Measurements from ENCODE around the gene WHRN.

WHRN gene

DNA sequence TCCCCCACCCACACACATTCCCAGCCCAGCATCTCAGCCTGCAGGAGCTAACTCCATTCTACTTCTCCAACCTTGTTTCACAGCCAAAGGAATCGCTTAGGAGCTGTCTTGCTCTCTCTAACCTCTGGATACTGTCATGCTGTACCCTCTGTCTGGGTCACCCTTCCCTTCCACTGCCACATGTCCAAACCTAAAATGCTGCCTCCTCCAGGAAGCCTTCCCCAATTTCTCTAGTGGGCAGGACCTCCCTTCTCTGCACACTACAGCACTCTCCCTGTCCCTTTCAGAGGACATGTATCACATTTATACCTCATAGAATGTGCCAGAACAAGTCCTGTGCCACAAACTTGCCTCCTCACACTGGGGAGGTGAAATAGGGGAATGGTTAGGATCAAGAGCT is 30.8 kb downstream of the WHRN start:
- in situ Hi-C loops (cut with MboI; ENCODE audit: low pct_unique_long_range_greater_than_20kb, low sequenced_read_pairs, unreplicated experiment), result no loop called here
- TF ChIP-seq, protein P1, sequence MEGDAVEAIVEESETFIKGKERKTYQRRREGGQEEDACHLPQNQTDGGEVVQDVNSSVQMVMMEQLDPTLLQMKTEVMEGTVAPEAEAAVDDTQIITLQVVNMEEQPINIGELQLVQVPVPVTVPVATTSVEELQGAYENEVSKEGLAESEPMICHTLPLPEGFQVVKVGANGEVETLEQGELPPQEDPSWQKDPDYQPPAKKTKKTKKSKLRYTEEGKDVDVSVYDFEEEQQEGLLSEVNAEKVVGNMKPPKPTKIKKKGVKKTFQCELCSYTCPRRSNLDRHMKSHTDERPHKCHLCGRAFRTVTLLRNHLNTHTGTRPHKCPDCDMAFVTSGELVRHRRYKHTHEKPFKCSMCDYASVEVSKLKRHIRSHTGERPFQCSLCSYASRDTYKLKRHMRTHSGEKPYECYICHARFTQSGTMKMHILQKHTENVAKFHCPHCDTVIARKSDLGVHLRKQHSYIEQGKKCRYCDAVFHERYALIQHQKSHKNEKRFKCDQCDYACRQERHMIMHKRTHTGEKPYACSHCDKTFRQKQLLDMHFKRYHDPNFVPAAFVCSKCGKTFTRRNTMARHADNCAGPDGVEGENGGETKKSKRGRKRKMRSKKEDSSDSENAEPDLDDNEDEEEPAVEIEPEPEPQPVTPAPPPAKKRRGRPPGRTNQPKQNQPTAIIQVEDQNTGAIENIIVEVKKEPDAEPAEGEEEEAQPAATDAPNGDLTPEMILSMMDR (IDR thresholded peaks at IDR 0.05; ENCODE audit: extremely low read depth, insufficient read depth, missing control alignments), result no peak
- no peak for DNase-seq (ENCODE audit: low spot score)

DNA sequence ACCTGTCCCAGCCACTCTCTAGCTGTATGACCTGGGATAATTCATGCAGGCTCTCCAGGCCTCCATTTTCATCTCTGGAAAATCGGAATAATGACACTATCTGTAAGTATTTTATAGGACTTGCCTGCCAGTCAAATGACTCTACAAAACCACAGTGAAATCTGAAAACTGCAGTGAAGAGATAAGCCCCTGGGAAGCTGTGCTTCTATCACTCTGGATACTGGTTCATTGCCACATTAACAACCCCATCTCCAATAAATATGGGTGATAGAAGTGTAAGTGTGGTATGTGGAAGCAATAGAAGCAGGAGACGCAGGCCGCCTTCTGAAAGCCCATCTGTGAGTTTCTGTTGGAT is 31.8 kb downstream of the WHRN start:
- TF ChIP-seq, protein P1 (IDR thresholded peaks at IDR 0.05; ENCODE audit: extremely low read depth, insufficient read depth, missing control alignments), result no peak
- no peak for DNase-seq (ENCODE audit: low spot score)
- in situ Hi-C loops (cut with MboI; ENCODE audit: low pct_unique_long_range_greater_than_20kb, low sequenced_read_pairs, unreplicated experiment), result no loop called here

DNA sequence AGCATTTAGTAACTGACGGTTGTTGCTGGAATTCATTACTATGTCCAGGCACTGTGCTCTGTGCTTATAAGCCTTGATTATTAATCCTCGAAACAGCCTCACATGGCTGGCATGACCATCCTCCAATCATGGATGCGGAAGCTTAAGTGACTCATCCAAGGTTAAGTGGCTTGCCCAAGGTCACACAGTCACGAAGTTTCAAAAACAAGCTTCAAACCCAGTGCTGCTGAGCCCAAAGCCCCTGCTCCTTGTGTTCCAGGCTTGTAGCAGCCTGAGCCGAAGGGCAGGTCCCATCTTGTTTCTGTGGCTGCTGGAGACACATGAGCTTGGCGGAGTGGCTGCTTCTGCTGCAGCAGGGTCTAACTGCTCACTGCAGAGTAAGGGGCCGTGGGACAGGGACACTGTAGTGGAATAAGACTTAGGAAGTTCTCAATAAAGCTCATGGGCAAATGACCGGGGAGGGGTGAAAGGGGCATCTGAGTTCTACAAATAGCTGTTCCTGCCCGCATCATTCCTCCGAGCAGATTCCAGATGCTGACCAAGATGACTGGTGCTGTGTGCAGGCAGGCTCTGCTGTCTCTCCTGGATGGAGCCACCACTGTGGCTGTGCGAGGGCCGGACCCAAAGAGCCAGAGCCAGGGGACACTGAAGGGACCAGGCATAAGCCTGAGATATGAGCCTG is 32.4 kb downstream of the WHRN start:
- TF ChIP-seq, protein P1 (IDR thresholded peaks at IDR 0.05; ENCODE audit: extremely low read depth, insufficient read depth, missing control alignments), result no peak
- no peak for DNase-seq (ENCODE audit: low spot score)
- in situ Hi-C loops (cut with MboI; ENCODE audit: low pct_unique_long_range_greater_than_20kb, low sequenced_read_pairs, unreplicated experiment), result no loop called here

DNA sequence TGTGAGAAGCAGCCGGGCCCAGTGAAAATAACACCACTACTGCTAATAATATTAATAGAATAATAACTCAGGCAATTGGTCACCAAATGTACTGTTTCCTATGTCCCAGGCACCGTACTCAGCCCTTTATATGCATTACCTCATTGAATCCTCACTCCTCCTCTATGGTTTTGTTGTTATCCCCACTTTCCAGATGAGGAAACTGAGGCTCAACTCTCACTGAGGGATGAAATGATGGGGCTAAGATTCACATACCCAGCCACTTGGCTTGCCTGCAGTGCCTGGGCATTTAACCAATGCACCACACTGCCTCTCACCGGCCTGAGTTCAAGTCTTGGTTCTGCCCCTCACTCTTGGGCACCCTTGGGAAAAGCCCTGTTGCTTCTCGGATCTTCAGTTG is 34.1 kb downstream of the WHRN start:
- in situ Hi-C loops (cut with MboI; ENCODE audit: low pct_unique_long_range_greater_than_20kb, low sequenced_read_pairs, unreplicated experiment), result no loop called here
- DNase-seq (ENCODE audit: low spot score), result no peak
- TF ChIP-seq, protein P1 (IDR thresholded peaks at IDR 0.05; ENCODE audit: extremely low read depth, insufficient read depth, missing control alignments), result no peak

DNA sequence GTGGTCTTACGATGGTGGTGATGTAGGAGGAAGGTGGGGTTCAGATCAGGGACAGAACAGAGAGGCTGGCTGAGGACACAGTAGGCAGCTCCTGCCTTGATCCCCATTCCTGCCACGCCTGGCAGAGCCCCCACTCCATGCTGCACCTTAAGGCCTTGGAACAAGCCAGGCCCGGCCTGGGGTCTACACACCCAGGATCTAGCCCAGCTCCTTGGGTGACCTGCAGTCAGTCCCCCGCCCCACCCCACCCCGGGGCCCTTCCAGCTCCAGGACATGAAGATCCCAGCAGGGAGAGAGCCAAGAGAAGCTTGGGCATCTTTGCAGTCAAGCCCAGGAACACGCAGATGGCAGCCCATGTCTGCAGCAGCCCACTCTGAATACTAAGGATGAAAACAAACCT is 34.7 kb downstream of the WHRN start:
- no peak for DNase-seq (ENCODE audit: low spot score)
- in situ Hi-C loops (cut with MboI; ENCODE audit: low pct_unique_long_range_greater_than_20kb, low sequenced_read_pairs, unreplicated experiment), result no loop called here
- TF ChIP-seq, protein P1 (IDR thresholded peaks at IDR 0.05; ENCODE audit: extremely low read depth, insufficient read depth, missing control alignments), result no peak

DNA sequence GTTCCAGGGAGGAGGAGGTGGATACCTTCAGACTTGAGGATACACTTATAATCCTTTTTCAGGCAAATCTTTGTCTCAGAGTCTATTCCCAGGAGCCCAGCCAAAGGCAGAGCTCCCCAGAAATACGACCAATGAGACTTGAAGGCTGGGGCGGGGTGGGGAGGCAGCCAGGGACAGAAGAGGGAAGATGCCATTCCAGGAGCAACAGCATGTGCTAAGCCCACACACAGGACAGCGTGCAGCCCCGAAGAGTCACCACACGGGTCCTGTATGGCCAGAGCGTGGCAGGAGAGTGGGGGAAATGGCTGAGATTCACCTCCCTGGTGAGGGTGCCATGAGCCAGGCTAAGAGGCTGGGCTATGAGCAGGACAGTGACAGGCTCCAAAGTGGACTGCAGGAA is 35.2 kb downstream of the WHRN start:
- in situ Hi-C loops (cut with MboI; ENCODE audit: low pct_unique_long_range_greater_than_20kb, low sequenced_read_pairs, unreplicated experiment), result no loop called here
- DNase-seq (ENCODE audit: low spot score), result no peak
- TF ChIP-seq, protein P1 (IDR thresholded peaks at IDR 0.05; ENCODE audit: extremely low read depth, insufficient read depth, missing control alignments), result no peak
